NCI-H748 treated with DMSO at 0.1 percent for 48 hours (cell line): ENCODE measurements around the gene FGD2.

Experiments
- DNase-seq: peaks from one replicate; lab custom pipeline; 2025; lab: John Stamatoyannopoulos, UW

FGD2 gene

GRCh38 chr6:37018198-37019064, 13.0 kb downstream of the FGD2 start:
- peak; percentile 80 for DNase-seq

GRCh38 chr6:37019065-37019450, 13.6 kb downstream of the FGD2 start:
- DNase-seq = peak; percentile 75

GRCh38 chr6:37020381-37020780, 14.9 kb downstream of the FGD2 start:
- peak; percentile 22 for DNase-seq

GRCh38 chr6:37020812-37021211, 15.4 kb downstream of the FGD2 start:
- DNase-seq = no peak

- no peak for DNase-seq
Measured at GRCh38 chr6:37021356-37022129, 16.1 kb downstream of the FGD2 start.

- DNase-seq = no peak
Measured at GRCh38 chr6:37022135-37022863, 16.8 kb downstream of the FGD2 start.

GRCh38 chr6:37024656-37025337, 19.3 kb downstream of the FGD2 start:
- no peak for DNase-seq

GRCh38 chr6:37025621-37026466, 20.4 kb downstream of the FGD2 start:
- DNase-seq = no peak

GRCh38 chr6:37027036-37027720, 21.7 kb downstream of the FGD2 start:
- DNase-seq = no peak

GRCh38 chr6:37027811-37028469, 22.5 kb downstream of the FGD2 start:
- DNase-seq = no peak

GRCh38 chr6:37029249-37029971, 24.0 kb downstream of the FGD2 start:
- peak; percentile 21 for DNase-seq

- no peak for DNase-seq
Measured at GRCh38 chr6:37030599-37030998, 25.1 kb downstream of the FGD2 start.

GRCh38 chr6:37032239-37032638, 26.8 kb downstream of the FGD2 start:
- no peak for DNase-seq

- DNase-seq = no peak
Measured at GRCh38 chr6:37033255-37033654, 27.8 kb downstream of the FGD2 start.

- no peak for DNase-seq
Measured at GRCh38 chr6:37033819-37034795, 28.7 kb downstream of the FGD2 start.

GRCh38 chr6:37036146-37036545, 30.7 kb downstream of the FGD2 start:
- no peak for DNase-seq

- DNase-seq = no peak
Measured at GRCh38 chr6:37038292-37039198, 33.1 kb downstream of the FGD2 start.
